SH-SY5Y (cell line): ENCODE data around the gene CCL23.

Experiments
- GATA2 ChIP-seq: IDR thresholded peaks from 2 replicates; pipeline ENCODE4 v1.6.1; 2011; ENCODE audit warnings: mild to moderate bottlenecking, low read depth, low read length
- GATA3 ChIP-seq: IDR thresholded peaks from 2 replicates; pipeline ENCODE4 v1.6.1; 2011; ENCODE audit warnings: low read depth, mild to moderate bottlenecking, low read length, moderate library complexity

GRCh38 chr17:35965272-35965671 lies 52.5 kb downstream of the CCL23 start:
- TF ChIP-seq GATA2 (no peak), GATA3 (no peak)
